ENCODE results near the gene SMCO2. TPM values are rescaled to one million over a fixed set of nuclear protein-coding genes. Genes with fewer than 3 reads are reported as not detected.

Gene SMCO2
- total RNA-seq, 4 donors from 2014 or later = 1.4 to 3.8 (median 1.5) TPM; not detected in 1

GRCh38 chr12:27531896-27532295 is 85.4 kb downstream of the SMCO2 start:
- H3K4me3 ChIP-seq = no peak overlapping the region
- intact Hi-C loops (cut with DNase I) = no loop called here
- 61 to 74% methylated on average over 4 of the region's 4 CpGs for WGBS, 2 donors
- no peak for DNase-seq
- peaks cover 0 to 17% (median 0%) of the 10 kb centered on the region in 3 donors for H3K36me3 ChIP-seq
- H3K27me3 ChIP-seq = no peaks in the 10 kb centered on the region
- peaks cover 0 to 38% (median 3%) of the 10 kb centered on the region in 3 donors for H3K4me1 ChIP-seq
- H3K9me3 ChIP-seq = no peaks in the 10 kb centered on the region
- H3K27ac ChIP-seq = no peak overlapping the region
- TF ChIP-seq, protein P1, sequence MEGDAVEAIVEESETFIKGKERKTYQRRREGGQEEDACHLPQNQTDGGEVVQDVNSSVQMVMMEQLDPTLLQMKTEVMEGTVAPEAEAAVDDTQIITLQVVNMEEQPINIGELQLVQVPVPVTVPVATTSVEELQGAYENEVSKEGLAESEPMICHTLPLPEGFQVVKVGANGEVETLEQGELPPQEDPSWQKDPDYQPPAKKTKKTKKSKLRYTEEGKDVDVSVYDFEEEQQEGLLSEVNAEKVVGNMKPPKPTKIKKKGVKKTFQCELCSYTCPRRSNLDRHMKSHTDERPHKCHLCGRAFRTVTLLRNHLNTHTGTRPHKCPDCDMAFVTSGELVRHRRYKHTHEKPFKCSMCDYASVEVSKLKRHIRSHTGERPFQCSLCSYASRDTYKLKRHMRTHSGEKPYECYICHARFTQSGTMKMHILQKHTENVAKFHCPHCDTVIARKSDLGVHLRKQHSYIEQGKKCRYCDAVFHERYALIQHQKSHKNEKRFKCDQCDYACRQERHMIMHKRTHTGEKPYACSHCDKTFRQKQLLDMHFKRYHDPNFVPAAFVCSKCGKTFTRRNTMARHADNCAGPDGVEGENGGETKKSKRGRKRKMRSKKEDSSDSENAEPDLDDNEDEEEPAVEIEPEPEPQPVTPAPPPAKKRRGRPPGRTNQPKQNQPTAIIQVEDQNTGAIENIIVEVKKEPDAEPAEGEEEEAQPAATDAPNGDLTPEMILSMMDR (IDR thresholded peaks at IDR 0.05) = no peak
- no peak for TF ChIP-seq POLR2A (IDR thresholded peaks at IDR 0.05)

GRCh38 chr12:27534060-27534764 is 87.7 kb downstream of the SMCO2 start:
- no peaks in the 10 kb centered on the region for H3K9me3 ChIP-seq
- TF ChIP-seq, protein P1 (IDR thresholded peaks at IDR 0.05) = no peak
- no peak for TF ChIP-seq POLR2A (IDR thresholded peaks at IDR 0.05)
- intact Hi-C loops (cut with DNase I) = no loop called here
- no peaks in the 10 kb centered on the region for H3K27me3 ChIP-seq
- no peak overlapping the region for H3K4me3 ChIP-seq
- peaks cover 7 to 38% (median 8%) of the 10 kb centered on the region in 3 donors for H3K4me1 ChIP-seq
- WGBS, 2 donors = 60 to 80% methylated on average over 6 of the region's 6 CpGs
- peaks cover 0 to 24% (median 0%) of the 10 kb centered on the region in 3 donors for H3K36me3 ChIP-seq
- no peak for DNase-seq
- H3K27ac ChIP-seq = no peak overlapping the region

DNA sequence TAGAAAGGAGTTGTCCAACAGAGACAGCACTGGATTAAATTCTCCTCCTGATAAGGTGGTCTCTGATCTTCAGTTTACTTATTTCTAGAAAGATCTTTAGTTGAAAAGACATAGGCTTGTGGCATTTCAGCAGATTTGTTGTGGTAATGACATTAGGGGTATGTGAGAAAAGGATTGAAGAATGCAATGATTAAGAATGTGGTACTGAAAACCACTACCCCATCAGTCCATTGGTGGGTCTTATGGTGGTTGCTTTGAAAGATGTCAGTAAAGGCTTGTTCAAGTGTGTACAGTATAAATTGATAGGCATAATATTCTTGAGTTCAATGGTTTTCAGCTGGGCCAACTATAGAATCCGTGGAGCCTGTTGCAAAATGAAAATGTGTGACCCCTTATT is 88.2 kb downstream of the SMCO2 start:
- Histone ChIP-seq H3K9me3 (no peaks in the 10 kb centered on the region), H3K27me3 (no peaks in the 10 kb centered on the region), H3K4me3 (no peak overlapping the region), H3K27ac (no peak overlapping the region), H3K4me1 (peaks cover 7 to 43% (median 11%) of the 10 kb centered on the region in 3 donors), H3K36me3 (peaks cover 0 to 24% (median 0%) of the 10 kb centered on the region in 3 donors)
- TF ChIP-seq, protein P1 (IDR thresholded peaks at IDR 0.05) = no peak
- TF ChIP-seq POLR2A (IDR thresholded peaks at IDR 0.05) = no peak
- 89% methylated on average over 1 of the region's 1 CpG for WGBS, 2 donors
- no peak for DNase-seq
- intact Hi-C loops (cut with DNase I) = no loop called here

GRCh38 chr12:27535318-27535717 is 88.8 kb downstream of the SMCO2 start:
- H3K36me3 ChIP-seq = peaks cover 0 to 24% (median 0%) of the 10 kb centered on the region in 3 donors
- no peaks in the 10 kb centered on the region for H3K9me3 ChIP-seq
- WGBS, 2 donors = 91 to 94% methylated on average over 6 of the region's 6 CpGs
- TF ChIP-seq POLR2A (IDR thresholded peaks at IDR 0.05) = no peak
- TF ChIP-seq, protein P1 (IDR thresholded peaks at IDR 0.05) = no peak
- no peak overlapping the region for H3K4me3 ChIP-seq
- H3K4me1 ChIP-seq = peaks cover 6 to 42% (median 11%) of the 10 kb centered on the region in 3 donors
- DNase-seq = no peak
- H3K27ac ChIP-seq = no peak overlapping the region
- H3K27me3 ChIP-seq = no peaks in the 10 kb centered on the region
- intact Hi-C loops (cut with DNase I) = no loop called here

DNA sequence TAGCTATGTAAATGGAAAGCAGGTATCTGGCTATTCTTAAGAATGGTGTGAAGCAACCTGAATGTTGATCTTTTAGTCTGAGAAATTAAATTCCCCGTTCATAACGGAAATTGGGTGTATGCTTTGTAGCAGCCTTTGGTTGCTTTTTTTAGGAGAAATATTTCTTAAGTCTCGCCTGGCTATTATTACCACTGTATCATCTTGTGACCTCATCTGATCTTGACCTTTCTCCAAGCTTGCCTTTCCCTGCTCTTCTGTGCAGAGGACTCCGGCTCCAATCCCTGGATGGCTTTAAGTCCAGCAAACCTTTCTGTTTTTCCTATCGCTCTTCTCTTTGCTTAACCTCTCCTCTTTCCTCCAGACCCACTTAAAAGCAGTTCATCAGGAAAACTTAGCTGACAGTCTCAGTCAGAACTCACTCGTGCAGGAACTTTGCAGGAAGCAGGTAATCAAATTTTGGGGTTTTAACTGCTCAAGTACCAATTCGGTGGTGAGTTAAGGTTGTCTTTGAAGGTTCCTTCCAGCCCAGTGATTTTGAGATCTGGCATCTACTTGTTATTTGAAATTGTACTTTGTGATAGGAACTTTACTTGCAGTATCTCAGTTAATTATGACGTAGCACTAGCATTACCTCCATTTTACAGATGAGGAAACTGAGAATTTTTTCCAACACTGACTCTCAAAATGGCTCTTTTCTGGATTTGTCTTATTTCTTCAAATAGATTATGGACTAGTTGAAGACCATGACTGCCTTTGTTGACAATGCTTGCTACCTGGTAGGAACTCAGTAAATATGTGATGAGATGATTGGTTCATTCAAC is 91.5 kb downstream of the SMCO2 start:
- H3K36me3 ChIP-seq = peaks cover 0 to 24% (median 0%) of the 10 kb centered on the region in 3 donors
- H3K27ac ChIP-seq = no peak overlapping the region
- intact Hi-C loops (cut with DNase I) = no loop called here
- no peak for DNase-seq
- WGBS, 2 donors = 68 to 78% methylated on average over 8 of the region's 8 CpGs
- peaks cover 9 to 60% (median 23%) of the 10 kb centered on the region in 3 donors for H3K4me1 ChIP-seq
- no peaks in the 10 kb centered on the region for H3K9me3 ChIP-seq
- H3K27me3 ChIP-seq = no peaks in the 10 kb centered on the region
- H3K4me3 ChIP-seq = no peak overlapping the region
- TF ChIP-seq, protein P1 (IDR thresholded peaks at IDR 0.05) = no peak
- TF ChIP-seq POLR2A (IDR thresholded peaks at IDR 0.05) = no peak

Measured in esophagus squamous epithelium (tissue), 5 donors.